Esophagus muscularis mucosa (tissue), 4 donors: ENCODE results near the gene FURIN.

Source experiments
- EP300 ChIP-seq: sonication (generic); formaldehyde crosslinking; IDR thresholded peaks from one replicate; pipeline ENCODE4 v1.6.1; 2017; ENCODE audit warnings: antibody characterized with exemption
- POLR2A ChIP-seq: fragments of 450-650 bp; IDR thresholded peaks from one replicate; pipeline ENCODE4 v1.6.1; 2017; ENCODE audit warnings: antibody characterized with exemption, moderate library complexity, mild to moderate bottlenecking, low read depth
- POLR2AphosphoS5 ChIP-seq, 2 donors: sonication (generic); formaldehyde crosslinking; IDR thresholded peaks; one replicate each; pipeline ENCODE4 v1.6.1; 2017; ENCODE audit warnings: antibody characterized with exemption in 2 of 2
- TF ChIP-seq, protein P1 (sequence below), 3 experiments: fragments of 200-600 bp in 2 of 3; fragments of 450-650 bp in 1 of 3; sonication (generic) in 2 of 3; IDR thresholded peaks; one replicate each; pipeline ENCODE4 v1.5.1; 2017 to 2019; ENCODE audit warnings: antibody characterized with exemption in 3 of 3, mild to moderate bottlenecking in 2 of 3, moderate library complexity in 1 of 3

- TF ChIP-seq, protein P1, sequence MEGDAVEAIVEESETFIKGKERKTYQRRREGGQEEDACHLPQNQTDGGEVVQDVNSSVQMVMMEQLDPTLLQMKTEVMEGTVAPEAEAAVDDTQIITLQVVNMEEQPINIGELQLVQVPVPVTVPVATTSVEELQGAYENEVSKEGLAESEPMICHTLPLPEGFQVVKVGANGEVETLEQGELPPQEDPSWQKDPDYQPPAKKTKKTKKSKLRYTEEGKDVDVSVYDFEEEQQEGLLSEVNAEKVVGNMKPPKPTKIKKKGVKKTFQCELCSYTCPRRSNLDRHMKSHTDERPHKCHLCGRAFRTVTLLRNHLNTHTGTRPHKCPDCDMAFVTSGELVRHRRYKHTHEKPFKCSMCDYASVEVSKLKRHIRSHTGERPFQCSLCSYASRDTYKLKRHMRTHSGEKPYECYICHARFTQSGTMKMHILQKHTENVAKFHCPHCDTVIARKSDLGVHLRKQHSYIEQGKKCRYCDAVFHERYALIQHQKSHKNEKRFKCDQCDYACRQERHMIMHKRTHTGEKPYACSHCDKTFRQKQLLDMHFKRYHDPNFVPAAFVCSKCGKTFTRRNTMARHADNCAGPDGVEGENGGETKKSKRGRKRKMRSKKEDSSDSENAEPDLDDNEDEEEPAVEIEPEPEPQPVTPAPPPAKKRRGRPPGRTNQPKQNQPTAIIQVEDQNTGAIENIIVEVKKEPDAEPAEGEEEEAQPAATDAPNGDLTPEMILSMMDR (IDR thresholded peaks at IDR 0.05), result no peak
- TF ChIP-seq POLR2A (no peak), EP300 (no peak), POLR2AphosphoS5 (IDR thresholded peaks at IDR 0.05) (no peak)
Measured at GRCh38 chr15:90819390-90819789, 49.0 kb upstream of the FURIN start.
